Measurements from ENCODE around the gene TRAPPC3.

TRAPPC3 gene

DNA sequence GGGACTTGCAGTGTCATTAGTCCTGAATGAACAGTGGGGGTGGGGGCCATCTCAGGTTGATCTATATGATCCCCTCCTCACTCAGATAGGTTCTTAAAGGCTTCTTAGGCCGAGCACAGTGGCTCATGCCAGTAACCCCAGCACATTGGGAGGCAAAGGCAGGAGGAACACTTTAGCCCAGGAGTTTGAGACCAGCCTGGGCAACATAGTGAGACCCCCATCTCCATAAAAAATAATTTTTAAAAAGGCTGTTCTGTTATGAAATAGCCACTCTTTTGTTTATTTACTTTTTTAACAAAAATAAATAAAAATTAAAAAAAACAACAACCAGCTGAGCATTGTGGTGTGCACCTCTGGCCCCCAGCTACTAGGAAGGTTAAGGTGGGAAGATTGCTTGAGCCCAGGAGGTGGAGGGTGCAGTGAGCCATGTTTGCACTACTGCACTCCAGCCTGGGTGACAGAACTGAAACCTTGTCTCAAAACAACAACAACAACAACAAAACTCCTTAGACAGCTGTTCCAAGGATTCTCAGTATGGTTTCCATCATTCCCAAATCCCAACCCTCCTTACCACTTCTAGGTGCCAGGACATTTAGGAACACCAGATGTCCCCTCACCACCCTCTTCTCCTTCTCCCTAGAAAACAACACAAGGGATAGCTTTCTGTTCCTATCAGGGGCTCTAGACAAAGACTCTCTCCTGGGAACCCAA is 2.0 kb upstream of the TRAPPC3 start:
- DNase-seq, result no peak

DNA sequence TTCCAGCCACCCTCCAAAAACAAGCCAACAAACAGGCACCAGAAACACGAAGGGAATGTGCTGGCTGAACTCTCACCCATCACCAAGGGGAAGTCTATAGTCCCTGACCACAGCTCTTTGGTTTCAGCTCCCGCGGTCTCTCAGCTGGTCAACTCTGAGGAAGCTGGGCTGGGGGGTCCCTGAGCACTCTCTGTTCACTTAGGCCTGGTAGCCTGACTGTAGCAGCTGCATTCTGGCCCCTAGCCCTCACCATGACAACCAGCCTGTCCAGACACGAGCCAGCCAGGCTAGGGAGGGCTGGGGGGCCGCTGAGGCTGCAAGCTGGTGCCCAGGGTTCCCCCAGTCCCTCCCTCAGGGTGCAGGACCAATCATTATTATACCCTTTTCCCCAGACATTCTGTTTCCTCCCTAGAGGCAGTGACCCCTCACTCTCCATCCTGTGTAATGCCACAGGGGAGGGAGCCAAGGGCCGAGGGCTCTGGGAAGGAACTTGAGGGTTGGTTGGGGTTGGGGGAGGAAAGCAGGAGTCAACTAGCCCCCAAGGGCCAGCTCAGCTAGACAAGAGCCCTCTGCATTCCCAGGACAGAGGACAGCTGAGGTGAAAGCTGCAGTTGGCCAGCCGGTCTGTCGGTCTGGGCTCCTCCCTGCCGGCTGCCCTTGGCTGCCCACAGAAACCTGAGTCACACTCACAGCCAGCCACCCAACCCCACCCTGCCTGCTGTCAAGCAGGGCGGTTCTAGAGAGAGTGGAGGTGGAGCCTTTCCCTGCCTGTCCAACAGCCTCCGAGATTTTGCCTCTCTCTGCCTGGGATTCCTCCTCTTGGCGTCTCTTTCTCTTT is 1.2 kb upstream of the TRAPPC3 start:
- DNase-seq, result peak; percentile 80

DNA sequence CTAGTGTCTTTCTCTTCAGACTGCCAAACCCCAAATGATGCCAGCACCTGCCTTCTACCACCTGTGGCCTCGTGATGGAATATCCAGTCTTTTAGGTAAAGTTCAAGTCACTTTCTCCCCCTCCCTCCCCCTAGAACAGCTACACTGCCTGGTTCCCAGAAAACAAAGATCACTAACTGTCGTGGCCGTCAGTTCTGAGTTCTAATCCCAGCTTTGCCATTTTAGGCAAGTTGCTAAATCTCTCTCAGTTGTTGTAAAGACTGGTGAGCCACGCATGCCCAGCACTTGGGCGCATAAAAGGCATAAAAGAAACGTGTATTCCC is 648 bp upstream of the TRAPPC3 start:
- no peak for DNase-seq

DNA sequence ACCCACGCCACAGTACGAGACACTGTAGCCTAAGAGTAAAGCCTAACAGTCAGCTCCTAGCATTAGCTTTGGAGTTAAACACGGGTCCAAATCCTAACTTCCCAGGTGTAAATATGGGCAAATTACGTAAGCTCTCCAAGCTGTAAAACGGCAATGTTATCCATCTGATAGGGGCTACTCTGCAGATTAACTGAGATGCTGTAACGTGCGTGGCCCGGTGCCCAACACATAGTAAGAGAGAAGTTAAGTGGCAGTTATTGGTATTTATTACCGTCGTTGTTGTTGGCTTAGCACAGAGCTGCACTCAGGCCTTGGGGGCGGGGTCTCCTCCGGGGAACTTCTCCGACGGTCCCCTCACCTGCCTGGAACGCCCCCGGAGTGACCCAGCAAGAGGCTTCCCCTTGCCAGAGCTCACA is 457 bp downstream of the TRAPPC3 start:
- no peak for DNase-seq

DNA sequence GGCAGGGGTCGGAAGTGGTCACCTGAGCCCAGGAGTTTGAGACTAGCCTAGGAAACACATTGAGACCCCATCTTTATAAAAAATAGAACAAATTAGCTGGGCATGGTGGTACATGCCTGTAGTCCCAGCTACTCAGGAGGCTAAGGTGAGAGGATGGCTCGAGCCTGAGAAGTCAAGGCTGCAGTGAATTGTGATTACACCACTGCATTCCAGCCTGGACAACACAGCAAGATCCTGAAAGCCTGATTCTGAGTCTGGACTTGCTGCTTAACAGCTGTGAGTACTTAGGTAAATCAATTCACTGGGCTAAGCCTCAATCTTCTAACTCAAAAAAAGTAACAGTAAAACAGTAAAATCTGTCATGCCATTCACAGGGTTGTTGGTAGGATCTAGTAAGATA is 4.9 kb downstream of the TRAPPC3 start:
- no peak for DNase-seq

DNA sequence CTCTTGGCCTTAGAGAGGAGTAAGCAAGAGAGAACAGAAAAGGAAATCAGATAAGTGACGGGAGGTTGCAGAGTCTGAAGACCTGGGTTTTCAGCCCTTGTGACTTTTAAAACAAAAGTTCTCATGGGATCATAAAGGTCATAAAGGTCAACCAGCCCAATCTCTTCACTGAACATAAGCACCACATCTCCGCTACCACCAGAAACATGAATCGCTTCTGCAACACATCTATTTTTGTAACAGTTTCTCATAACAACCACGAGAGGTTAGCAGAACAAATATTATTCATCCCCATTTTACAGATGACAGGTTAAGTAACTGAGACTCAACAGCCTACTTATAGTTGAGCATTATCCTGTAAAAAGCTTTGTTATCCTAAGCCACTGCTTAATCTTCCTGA is 5.9 kb downstream of the TRAPPC3 start:
- DNase-seq, result no peak

DNA sequence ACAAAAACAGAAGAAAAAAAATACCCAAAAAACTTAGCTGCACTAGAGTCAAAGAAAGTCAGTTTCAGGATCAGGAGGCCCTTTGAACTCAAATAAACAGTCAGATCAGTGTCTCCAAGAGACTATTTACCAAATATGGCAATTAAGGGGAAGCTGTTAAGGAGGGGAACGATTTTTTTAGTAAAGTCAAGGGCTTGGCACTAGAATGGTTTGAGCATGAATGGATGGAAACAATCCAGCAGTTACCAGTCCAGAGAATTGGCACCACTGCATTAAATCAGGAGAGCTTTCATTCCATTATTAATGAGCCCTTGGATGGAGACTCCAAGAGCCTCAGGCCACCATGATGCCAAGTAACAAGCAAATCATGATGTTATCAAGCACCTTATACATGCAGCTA is 7.2 kb downstream of the TRAPPC3 start:
- no peak for DNase-seq

DNA sequence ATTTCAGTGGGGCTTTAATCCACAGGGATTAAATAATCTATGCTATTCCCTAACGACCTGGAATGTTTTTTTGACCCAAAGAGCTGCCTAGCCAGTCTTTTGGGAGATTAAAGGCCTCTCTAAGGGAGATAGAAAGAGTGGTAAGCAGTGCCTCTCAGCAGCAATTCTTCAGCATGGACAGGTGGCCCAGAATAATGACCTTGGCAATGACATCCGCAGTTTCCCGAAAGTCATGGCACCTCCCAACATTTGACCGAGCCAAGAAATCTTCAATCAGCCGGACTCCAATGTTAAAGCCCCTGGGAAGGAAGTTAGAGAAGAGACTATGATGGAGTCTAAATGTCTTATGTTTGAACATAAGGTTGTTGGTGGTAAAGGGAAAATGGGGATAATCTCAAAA is 9.8 kb downstream of the TRAPPC3 start:
- no peak for DNase-seq

DNA sequence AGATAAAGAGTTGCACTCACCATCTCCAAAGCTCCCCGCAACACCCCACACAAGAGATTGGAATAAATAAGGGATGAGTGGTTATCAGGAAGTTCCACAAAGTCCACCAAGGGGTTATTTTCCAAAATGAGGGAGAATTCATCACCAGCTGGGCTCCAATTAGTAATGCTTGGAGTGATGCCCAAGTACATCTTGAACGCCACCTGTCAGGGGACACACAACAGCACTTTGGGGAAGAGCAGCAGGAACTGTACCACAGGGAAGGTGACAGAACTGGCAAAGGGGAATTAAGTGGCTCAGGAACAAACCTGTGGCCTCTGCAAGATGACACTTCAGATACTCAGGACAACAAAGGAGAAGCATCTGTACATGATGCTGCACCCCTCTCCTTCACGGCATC is 11.5 kb downstream of the TRAPPC3 start:
- DNase-seq, result no peak

DNA sequence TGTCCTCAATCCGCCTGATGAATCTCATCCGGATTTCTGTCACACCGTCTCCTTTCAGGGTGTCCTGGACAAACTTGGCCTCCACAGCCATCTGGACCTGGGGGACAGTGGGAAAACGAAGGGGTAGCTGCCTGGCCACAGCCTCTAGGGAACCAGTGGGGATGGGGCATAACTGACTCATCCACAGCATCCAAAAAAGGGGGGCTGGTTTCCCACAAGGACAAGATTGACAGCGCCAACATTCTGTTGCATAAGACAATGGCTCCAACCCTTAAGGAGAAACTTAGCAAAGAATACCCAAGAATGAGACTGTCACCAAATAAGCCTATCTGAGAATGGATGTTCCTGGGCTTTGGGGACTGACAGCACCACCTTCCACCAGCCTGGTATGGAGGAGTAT is 12.1 kb downstream of the TRAPPC3 start:
- no peak for DNase-seq

DNA sequence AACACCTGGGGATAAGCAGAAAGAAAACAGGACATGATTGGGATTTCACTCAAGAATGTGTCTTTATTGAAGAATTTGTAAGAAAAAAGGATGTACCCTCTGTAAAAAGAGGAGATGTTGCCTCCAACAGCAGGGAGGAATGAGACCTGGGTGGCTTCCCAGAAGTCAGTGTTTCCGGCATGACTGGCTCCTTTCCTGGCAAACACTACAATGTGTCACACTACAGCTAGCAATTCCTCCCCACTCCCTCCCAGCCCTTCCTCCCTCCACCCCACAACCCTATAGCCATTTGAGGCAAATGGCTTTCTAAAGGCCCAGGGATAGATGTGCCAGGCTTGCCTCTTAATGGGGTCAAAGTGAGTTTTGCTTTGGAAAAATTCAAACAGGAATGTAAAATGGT is 12.8 kb downstream of the TRAPPC3 start:
- no peak for DNase-seq

DNA sequence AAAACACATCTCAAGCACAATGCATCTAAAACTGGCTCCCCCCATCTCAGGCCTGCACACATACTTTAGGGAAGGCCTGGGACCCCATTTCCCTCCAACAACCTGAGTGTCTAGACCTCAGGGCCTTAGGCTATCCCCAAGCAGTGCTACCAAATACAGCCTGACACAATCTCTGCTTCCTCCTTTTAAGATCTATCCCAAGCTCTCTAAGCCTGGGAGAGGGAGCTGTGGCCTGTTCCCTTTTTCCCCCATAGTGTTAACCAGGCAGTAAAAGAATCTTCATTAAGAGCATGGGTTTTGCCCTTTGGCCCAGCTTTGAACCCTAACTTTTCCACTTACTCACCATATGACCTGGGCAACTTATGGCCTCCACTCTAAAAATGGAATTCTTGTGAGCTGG is 13.5 kb downstream of the TRAPPC3 start:
- no peak for DNase-seq

DNA sequence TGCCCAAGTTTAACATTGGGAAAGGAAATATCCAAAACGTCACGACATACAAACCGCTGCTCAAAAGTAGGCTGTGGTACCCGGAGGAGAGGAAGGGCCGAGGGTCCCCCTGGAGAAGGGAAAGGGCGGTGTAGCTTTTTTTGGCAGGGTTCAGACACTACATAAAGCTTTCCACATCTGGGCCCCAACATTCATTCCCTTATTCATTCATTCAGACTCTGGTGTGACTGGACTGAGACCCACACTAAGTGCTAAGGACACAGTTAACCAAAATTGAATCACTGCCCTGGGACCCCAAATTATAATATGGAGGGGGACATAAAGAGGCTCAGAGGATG is 14.0 kb downstream of the TRAPPC3 start:
- DNase-seq, result no peak

DNA sequence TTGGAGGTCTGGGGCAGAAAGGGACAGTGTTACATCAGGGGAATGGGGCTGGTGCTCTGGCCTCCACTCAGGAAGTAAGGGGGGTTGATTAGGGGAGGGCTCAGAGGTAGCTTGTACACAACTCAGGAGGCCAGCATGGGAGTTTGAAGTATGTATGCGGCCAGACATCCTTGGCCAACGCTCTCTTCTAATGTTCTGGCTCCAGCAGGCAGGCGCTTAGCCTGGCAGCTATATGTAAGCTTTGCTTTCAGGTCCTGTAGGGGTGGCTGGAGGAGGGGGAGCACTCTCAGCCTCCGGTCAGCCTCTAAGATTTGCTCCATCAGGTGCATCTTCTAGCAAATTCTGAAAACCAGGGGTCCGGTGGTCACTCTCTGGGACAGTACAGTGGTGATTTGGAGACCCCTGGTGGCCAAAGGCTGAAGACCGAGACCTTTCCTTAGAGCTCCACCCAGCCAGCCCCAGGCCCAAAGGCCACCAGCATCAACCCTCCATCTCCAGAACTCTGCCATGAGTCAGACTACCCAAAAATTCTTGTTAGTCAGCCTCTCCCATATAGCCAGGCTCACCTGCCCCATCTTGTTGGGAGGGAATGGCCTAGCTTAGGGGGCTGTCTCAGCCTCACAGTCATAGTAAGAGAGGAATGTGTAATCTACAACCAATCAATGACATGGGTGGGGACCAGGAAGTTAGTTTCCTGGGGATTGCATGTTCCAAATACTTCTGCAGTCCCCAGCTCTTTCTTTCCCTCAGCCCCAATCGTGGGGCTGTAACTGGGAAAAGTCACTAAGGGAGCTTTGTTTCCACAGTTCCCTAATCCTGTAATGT is 14.6 kb downstream of the TRAPPC3 start:
- DNase-seq, result peak; percentile 26

DNA sequence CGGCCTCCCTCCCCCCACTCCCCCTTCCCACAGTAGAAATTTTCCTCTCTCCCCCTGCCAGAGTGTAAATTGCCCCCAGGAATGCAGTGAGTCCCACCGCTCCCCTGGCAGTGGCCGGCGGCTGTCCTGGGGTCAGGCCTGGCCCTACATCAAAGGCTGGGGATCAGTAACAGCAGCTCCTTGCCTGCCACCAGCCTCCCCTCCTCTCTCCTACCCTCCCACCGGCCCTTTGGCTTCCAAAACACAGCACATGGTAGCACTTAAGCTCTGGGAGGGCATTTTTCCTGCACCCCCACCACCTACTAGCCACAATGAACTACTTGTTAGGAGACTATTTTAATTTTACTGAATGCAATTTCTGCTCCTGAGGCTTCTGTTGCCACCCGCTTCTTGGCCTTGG is 15.3 kb downstream of the TRAPPC3 start:
- no peak for DNase-seq

DNA sequence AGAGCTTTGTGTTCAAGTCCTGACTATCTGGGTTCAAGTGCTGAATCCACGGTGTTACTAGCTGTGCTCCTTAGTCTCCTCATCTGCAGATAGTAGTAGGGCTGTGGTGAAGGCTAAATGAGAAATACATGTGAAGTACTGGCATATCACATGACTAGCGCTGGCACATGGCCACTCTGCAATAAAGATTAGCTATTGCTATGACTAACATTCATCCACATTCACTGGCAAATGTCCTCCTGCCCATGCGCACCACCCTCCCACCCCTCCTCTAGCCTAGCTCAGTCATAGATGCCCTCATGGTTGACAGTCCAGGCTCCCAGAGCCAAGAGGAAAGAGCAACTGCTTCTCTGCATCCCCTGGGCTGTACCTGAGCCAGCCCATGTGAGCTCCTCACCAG is 15.8 kb downstream of the TRAPPC3 start:
- no peak for DNase-seq

DNA sequence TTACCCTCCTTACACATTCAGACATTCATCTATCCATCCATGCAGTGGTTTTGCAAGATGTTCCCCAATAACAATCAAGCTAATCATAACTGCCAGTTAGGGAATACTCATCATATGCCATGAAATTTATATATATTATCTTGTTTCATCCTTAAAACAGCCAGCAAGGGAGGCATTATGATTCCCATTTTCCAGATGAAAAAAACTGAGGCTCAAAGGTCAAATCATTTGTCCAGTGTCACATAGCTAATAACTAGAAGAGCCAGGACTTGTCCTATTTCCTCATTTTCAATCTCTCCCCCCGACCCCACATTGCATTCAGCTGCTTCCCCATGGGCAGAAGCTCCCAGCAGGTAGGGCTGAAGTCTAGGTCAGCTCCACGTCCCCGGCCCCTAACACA is 17.3 kb downstream of the TRAPPC3 start:
- DNase-seq, result no peak

DNA sequence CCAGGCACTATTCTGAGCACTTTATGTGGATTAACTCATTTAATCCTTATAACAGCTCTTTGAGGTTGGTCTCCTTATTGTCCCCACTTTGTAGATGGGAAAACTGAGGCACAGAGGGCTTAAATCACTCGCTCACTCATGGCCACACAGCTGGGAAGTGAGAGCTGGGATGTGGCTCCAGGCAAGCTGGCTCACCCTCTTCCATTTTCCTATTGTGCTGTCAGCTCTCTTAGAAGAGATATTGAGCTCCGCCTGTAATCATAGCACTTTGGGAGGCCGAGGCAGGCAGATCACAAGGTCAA is 20.4 kb downstream of the TRAPPC3 start:
- no peak for DNase-seq

DNA sequence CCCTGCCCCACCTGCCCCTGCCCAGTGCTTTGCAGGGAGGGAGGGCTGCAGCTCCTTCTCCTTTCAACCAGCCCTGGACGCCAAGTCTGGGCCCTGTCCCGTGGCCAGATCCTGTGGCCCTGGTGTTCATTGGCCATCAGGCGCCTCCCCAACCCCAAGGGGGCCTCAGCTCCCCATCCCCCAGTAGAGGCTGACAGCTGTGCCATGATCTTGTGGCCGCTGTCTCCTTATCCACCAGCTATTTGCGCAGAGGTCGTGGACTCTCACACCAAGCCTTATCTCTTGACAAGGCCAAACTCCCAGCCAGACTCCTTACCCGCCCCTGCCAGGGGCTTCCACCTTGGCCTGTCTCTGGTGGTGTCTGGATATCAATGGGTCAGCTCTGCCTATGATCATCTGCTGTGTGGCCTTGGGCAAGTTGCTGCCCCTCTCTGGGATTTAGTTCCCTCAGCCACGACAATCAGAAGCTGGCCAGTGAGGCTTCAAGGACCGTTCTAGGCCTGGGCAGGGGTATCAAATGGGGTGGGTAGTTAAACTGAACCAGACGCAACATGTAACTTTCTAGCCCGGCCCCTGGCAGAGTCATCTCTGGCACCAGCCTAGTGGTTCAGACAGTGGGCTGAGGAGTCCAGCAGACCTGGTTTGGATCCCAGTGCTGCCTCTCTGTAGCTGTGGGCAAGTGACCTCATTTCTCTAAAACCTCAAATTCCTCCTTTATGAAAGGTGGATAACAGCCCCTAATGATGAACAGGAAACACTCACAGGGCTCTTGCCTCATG is 21.0 kb downstream of the TRAPPC3 start:
- DNase-seq, result no peak

DNA sequence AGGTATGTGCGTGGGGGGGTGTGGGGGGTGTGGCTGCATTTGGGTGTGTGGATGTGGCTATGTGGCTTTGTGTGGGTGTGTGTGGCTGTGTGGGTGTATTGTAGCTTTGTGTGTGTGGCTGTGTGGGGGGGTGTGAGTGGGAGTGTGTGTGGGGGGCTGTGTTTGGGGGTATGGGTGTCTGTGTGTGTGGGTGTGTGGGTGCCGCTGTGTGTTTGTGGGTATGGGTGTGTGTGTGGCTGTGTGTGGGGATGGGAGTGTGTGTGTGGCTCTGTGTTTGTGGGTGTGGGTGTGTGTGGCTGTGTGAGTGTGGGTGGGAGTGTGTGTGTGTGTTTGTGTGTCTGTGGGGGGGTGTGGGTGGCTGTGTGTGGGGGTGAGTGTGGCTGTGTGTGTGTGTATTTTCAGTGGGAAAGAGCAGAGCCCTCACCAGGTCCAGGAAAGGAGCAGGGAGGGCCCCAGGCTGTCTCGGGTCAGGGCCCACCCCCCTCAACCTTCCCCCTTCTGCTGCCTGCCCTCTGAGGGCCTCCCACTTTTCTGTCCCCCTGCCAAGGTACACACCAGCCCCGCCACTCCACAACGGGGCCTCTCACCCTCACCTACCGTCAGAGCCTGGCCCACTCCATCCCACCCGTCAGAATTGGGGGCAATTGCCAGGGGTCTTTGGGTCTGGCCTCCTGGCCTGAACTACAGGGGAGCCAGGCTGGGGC is 22.3 kb downstream of the TRAPPC3 start:
- no peak for DNase-seq

DNA sequence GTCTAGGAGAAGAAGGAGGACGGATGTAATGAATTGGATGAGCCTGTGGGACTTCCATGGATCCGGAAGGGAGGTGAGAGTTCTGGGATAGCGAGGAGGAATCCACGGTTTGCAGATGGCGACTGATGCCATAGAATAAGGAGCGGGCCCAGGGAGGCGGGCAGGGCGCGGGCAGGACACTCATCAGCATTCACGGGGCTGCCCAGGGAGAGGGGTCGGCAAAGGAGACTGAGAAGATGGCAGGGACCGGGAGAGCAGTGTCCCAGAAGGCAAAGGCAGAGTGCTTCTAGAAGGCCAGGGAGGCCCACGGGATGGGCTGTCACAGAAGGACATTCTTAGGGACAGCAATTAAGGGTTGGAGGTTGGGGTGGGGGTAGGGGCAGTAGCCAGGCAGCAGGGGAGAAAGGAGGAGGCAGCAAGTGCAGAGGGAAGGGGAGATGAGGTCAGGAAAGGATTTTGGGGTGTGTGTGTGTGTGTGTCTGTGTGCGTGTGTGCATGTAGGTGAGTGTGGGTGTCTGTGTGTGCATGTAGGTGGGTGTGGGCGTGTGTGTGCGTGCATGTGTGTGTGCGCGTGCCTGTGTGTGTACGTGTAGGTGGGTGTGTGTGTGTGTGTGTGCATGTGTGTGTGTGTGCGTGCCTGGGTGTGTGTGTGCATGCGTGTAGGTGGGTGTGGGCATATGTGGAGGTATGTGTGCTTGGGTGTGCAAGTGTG is 23.1 kb downstream of the TRAPPC3 start:
- DNase-seq, result no peak
